IMR-90 (cell line): Measurements from ENCODE around the gene ATP11A. TPM values are rescaled to one million over a fixed set of nuclear protein-coding genes. Genes with fewer than 3 reads are reported as not detected.

Experiments
- ATAC-seq: fragments of 200-7000 bp; cut with Tn5 transposase; 2 replicates; pipeline ENCODE4 v1.9.1; 2020; ENCODE audit warnings: low read depth, mild to moderate bottlenecking, moderate library complexity
- BruUV-seq: library from RNA; stranded (reverse); fragments of 400-500 nt; replicated peaks from 2 replicates; lab custom pipeline; 2021; lab: Mats Ljungman, UMichigan
- CTCF ChIA-PET: fragments of 300-600 bp; formaldehyde crosslinking; extraction: SDS; loops from one replicate; lab custom pipeline; 2021; ENCODE audit warnings: antibody characterized with exemption; lab: Yijun Ruan, JAX
- POLR2A ChIA-PET: fragments of 300-600 bp; sonication (Branson Sonifier 250); formaldehyde crosslinking; loops from one replicate; lab custom pipeline; 2022; ENCODE audit warnings: antibody characterized with exemption; ENCODE audit not compliant: unreplicated experiment; lab: Charles Lee
- DNase-seq: peaks from one replicate; pipeline ENCODE4 v3.0.0; 2013
- H2AFZ ChIP-seq: replicated peaks from 2 replicates; pipeline ENCODE3; 2013; ENCODE audit warnings: low read length, mild to moderate bottlenecking; ENCODE audit not compliant: poor library complexity
- H2AK5ac ChIP-seq: 2 replicates; pipeline ENCODE4 v1.6.1; 2013; ENCODE audit warnings: low read depth, low read length, inconsistent platforms
- H2AK9ac ChIP-seq: replicated peaks from 2 replicates; pipeline ENCODE3; 2013; ENCODE audit warnings: mild to moderate bottlenecking, low read depth, low read length, moderate library complexity; ENCODE audit not compliant: poor library complexity
- H2BK120ac ChIP-seq: 2 replicates; pipeline ENCODE4 v1.6.1; 2013; ENCODE audit warnings: low read depth, low read length, inconsistent platforms
- H2BK15ac ChIP-seq: 3 replicates; pipeline ENCODE4 v1.6.1; 2013; ENCODE audit warnings: low read depth, low read length, inconsistent platforms
- H2BK20ac ChIP-seq: 2 replicates; pipeline ENCODE4 v1.6.1; 2013; ENCODE audit warnings: low read depth, mild to moderate bottlenecking, inconsistent platforms, low read length, moderate library complexity
- H2BK5ac ChIP-seq: 2 replicates; pipeline ENCODE4 v1.6.1; 2013; ENCODE audit warnings: mild to moderate bottlenecking, low read depth, low read length, inconsistent platforms; ENCODE audit not compliant: poor library complexity, severe bottlenecking
- H3K14ac ChIP-seq: replicated peaks from 2 replicates; pipeline ENCODE4 v1.6.1; 2013; ENCODE audit warnings: low read depth, low read length, inconsistent platforms
- H3K18ac ChIP-seq: 2 replicates; pipeline ENCODE4 v1.6.1; 2013; ENCODE audit warnings: low read depth, low read length, control low read depth
- H3K23ac ChIP-seq: 2 replicates; pipeline ENCODE4 v1.6.1; 2013; ENCODE audit warnings: low read depth, low read length, inconsistent platforms
- H3K27ac ChIP-seq: 2 replicates; pipeline ENCODE4 v1.5.1; 2013; ENCODE audit warnings: mild to moderate bottlenecking, control low read depth, low read length; ENCODE audit not compliant: insufficient read depth
- H3K27me3 ChIP-seq: 2 replicates; pipeline ENCODE4 v1.6.1; 2013; ENCODE audit warnings: low read length; ENCODE audit not compliant: control insufficient read depth, insufficient read depth
- H3K36me3 ChIP-seq: 2 replicates; pipeline ENCODE4 v1.6.1; 2013; ENCODE audit warnings: low read length, mixed read lengths; ENCODE audit not compliant: control insufficient read depth, insufficient read depth
- H3K4ac ChIP-seq: 2 replicates; pipeline ENCODE4 v1.6.1; 2013; ENCODE audit warnings: low read depth, low read length, inconsistent platforms
- H3K4me1 ChIP-seq: 2 replicates; pipeline ENCODE4 v1.6.1; 2013; ENCODE audit warnings: low read length, mixed read lengths; ENCODE audit not compliant: control insufficient read depth, insufficient read depth
- H3K4me2 ChIP-seq: 2 replicates; pipeline ENCODE4 v1.6.1; 2013; ENCODE audit warnings: low read depth, mild to moderate bottlenecking, control low read depth, low read length, moderate library complexity
- H3K4me3 ChIP-seq: 2 replicates; pipeline ENCODE4 v1.5.1; 2013; ENCODE audit warnings: low read depth, mild to moderate bottlenecking, control low read depth, low read length, moderate library complexity; ENCODE audit not compliant: insufficient read depth
- H3K56ac ChIP-seq: 2 replicates; pipeline ENCODE4 v1.6.1; 2013; ENCODE audit warnings: low read length, inconsistent platforms; ENCODE audit not compliant: insufficient read depth; ENCODE audit errors: extremely low read depth
- H3K79me1 ChIP-seq, 2 experiments: 2 replicates each; pipeline ENCODE4 v1.6.1; 2013; ENCODE audit warnings: low read length in 2 of 2, inconsistent platforms in 1 of 2, low read depth in 1 of 2
- H3K9ac ChIP-seq: 2 replicates; pipeline ENCODE4 v1.6.1; 2013; ENCODE audit warnings: low read depth, low read length, control low read depth
- H3K9me1 ChIP-seq: 2 replicates; pipeline ENCODE4 v1.6.1; 2013; ENCODE audit warnings: low read length, inconsistent platforms; ENCODE audit not compliant: insufficient read depth
- H3K9me3 ChIP-seq: 2 replicates; pipeline ENCODE4 v1.6.1; 2013; ENCODE audit warnings: low read length; ENCODE audit not compliant: control insufficient read depth, insufficient read depth
- H4K20me1 ChIP-seq: 2 replicates; pipeline ENCODE4 v1.6.1; 2013; ENCODE audit warnings: low read length, inconsistent platforms; ENCODE audit not compliant: insufficient read depth
- H4K5ac ChIP-seq: 2 replicates; pipeline ENCODE4 v1.6.1; 2013; ENCODE audit warnings: mild to moderate bottlenecking, low read depth, low read length, control low read depth
- H4K8ac ChIP-seq, 2 experiments: 2 replicates each; pipeline ENCODE4 v1.6.1; 2013; ENCODE audit warnings: low read depth in 2 of 2, low read length in 2 of 2, control low read depth in 1 of 2, inconsistent platforms in 1 of 2
- H4K91ac ChIP-seq: 2 replicates; pipeline ENCODE4 v1.6.1; 2013; ENCODE audit warnings: low read depth, low read length, inconsistent platforms; ENCODE audit not compliant: insufficient read depth
- MXI1 ChIP-seq: IDR thresholded peaks from 2 replicates; pipeline ENCODE4 v1.6.1; 2012; ENCODE audit warnings: low read depth, mild to moderate bottlenecking, low read length, moderate library complexity, borderline replicate concordance
- NFE2L2 ChIP-seq: fragments of 150-350 bp; IDR thresholded peaks from 2 replicates; pipeline ENCODE4 v1.6.1; 2016; ENCODE audit warnings: low read depth, mild to moderate bottlenecking, low read length
- RAD21 ChIP-seq: IDR thresholded peaks from 2 replicates; pipeline ENCODE4 v1.6.1; 2012; ENCODE audit warnings: low read length, improper control_type of control experiment
- RCOR1 ChIP-seq: IDR thresholded peaks from 2 replicates; pipeline ENCODE4 v1.6.1; 2012; ENCODE audit warnings: mild to moderate bottlenecking, low read length, improper control_type of control experiment; ENCODE audit not compliant: insufficient replicate concordance
- RFX5 ChIP-seq: IDR thresholded peaks from 2 replicates; pipeline ENCODE4 v1.8.0; 2012; ENCODE audit warnings: low read depth, mild to moderate bottlenecking, low read length, moderate library complexity
- SMC3 ChIP-seq: fragments of 150-350 bp; IDR thresholded peaks from 2 replicates; pipeline ENCODE4 v1.6.1; 2016; ENCODE audit warnings: low read depth, mild to moderate bottlenecking, antibody characterized with exemption, low read length, moderate library complexity
- WGBS, 2 experiments: methylation state at CpG; one replicate each; pipeline versions ENCODE4 v1.1.5 to v1.1.7; 2013; ENCODE audit warnings: missing lambda C conversion rate in 2 of 2; ENCODE audit not compliant: insufficient read length in 1 of 2; ENCODE audit errors: extremely low coverage in 2 of 2; 5-methylcytosine and 5-hydroxymethylcytosine counted together
- dilution Hi-C: fragments of 300-500 bp; cut with HindIII; formaldehyde crosslinking; loops from one replicate; pipeline ENCODE4 v1.14.3; 2018; ENCODE audit warnings: low sequenced_read_pairs; ENCODE audit not compliant: unreplicated experiment
- in situ Hi-C: fragments of 300-500 bp; cut with MboI; formaldehyde crosslinking; loops from 3 replicates; pipeline ENCODE4 v1.14.3; 2019; ENCODE audit warnings: low sequenced_read_pairs, inconsistent platforms, mixed read lengths
- intact Hi-C: fragments of 100-400 bp; cut with micrococcal nuclease; formaldehyde crosslinking; loops from 2 replicates; pipeline ENCODE4 v1.10.0; 2022
- polyA plus RNA-seq, 3 experiments: library from polyadenylated mRNA; depleted of rRNA; stranded (reverse); fragments of >200 nt; gene quantifications; 2 replicates each; pipeline ENCODE4 v1.2.3, GENCODE V29; 2012; ENCODE audit warnings: low replicate concordance in 1 of 3
- total RNA-seq: library from RNA; depleted of rRNA; stranded (reverse); fragments of >200 nt; gene quantifications from 2 replicates; pipeline ENCODE4 v1.2.3, GENCODE V29; 2012

Gene ATP11A
- total and polyA plus RNA-seq, 2 of the 4 experiments (the other 2 are of a cell fraction), result 8.4 to 12.0 TPM

- no peak overlapping the region for H3K27ac ChIP-seq
- no peak overlapping the region for H3K9ac ChIP-seq
- H3K4me3 ChIP-seq, result no peak overlapping the region
- H2AK5ac ChIP-seq, result no peak overlapping the region
- H3K9me3 ChIP-seq, result no peaks in the 10 kb centered on the region; the same call in 1 of the 2 replicates
- no peak overlapping the region for H3K4me2 ChIP-seq
- BruUV-seq, result no TSS peak
- 100% methylated on average over 1 of the region's 4 CpGs; no CpG with 5 or more reads in 1 of the 2 experiments for WGBS, 2 experiments
- H3K14ac ChIP-seq, result no peak overlapping the region
- H3K79me1 ChIP-seq, result peaks cover 0 to 3% of the 10 kb centered on the region in 2 experiments; a peak in 1 of 4 replicates
- H3K4me1 ChIP-seq, result peaks cover 2% of the 10 kb centered on the region; the same call in 1 of the 2 replicates
- dilution Hi-C loops, result no loop called here
- no peak overlapping the region for H4K91ac ChIP-seq
- no peaks in the 10 kb centered on the region for H3K27me3 ChIP-seq
- no peak overlapping the region for H3K56ac ChIP-seq
- no peak for DNase-seq
- H3K9me1 ChIP-seq, result 0 out of 2 replicates have a peak, but pooled peaks cover 6% of the 10 kb centered on the region
- ATAC-seq, result no peak
- no peak overlapping the region for H2AK9ac ChIP-seq
- H2BK15ac ChIP-seq, result no peak overlapping the region
- no peak overlapping the region for H3K4ac ChIP-seq
- in situ Hi-C loops, result no loop called here
- H2AFZ ChIP-seq, result no peak overlapping the region
- H4K5ac ChIP-seq, result no peak overlapping the region
- no peak overlapping the region for H3K18ac ChIP-seq
- TF ChIP-seq MXI1 (no peak), SMC3 (no peak), RCOR1 (no peak), NFE2L2 (no peak), RAD21 (no peak), RFX5 (no peak)
- H3K36me3 ChIP-seq, result no peaks in the 10 kb centered on the region
- H2BK5ac ChIP-seq, result no peak overlapping the region
- CTCF ChIA-PET, result no interaction called here
- intact Hi-C loops, result no loop called here
- no peaks in the 10 kb centered on the region for H4K20me1 ChIP-seq
- H3K23ac ChIP-seq, result no peak overlapping the region
- no peak overlapping the region for H2BK20ac ChIP-seq
- POLR2A ChIA-PET, result no interaction called here
- H4K8ac ChIP-seq, result no peak overlapping the region
- H2BK120ac ChIP-seq, result no peak overlapping the region
These were observed 105.4 kb downstream of the ATP11A start for GRCh38 chr13:112795277-112795676.
